Right forelimb (tissue), 1 donor: ENCODE results near the gene ZNF831.

Experiments used
- DNase-seq: peaks from one replicate; pipeline ENCODE4 v3.0.0-alpha.2; 2018

Gene ZNF831

DNA sequence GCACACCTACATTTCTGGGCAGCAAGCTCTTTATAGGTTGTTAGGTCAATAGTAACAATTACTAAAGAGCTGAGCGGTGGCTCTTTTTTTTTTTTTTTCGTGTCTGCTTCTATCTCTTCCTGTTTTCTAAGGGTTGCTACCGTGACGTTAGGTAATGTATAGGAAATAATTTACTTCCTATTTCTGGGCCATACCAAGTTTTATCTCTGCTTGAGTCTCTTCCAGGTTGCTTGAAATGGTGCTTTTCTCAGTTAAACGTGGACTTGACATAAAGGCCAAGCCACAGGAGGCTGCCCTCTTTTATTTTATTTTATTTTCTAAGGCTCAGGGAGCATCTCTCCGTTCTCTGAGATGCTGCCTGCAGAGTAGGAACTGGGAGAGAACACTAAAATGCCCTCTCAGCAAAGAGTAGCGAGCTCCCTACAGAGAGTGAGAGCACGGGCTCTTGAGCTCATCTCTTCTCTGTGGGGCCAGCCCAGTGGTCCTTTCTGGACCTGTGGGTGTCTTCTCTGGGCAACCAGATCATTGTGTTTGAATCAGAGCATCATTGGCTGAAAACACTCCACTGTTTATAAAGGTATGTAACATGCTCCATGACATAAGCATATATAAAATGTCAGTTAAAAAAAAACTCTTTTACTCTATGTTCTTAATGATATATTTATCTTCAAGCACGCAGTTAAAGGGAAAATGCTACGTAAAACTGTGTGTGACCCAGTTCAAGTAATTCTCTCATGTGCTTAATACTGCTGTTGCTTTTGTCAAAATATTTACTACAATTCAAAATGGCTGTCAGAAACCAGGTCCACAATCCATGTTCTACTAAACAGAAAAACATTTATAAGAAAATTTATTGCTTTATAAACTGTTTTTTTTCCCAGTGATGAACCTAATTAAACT lies at the start of gene ZNF831:
TSS of gene ZNF831 (plus strand) at position 191 of the 900 bp plus-strand sequence. CDS start 27,199 bp downstream, outside the sequence.
- no peak for DNase-seq

DNA sequence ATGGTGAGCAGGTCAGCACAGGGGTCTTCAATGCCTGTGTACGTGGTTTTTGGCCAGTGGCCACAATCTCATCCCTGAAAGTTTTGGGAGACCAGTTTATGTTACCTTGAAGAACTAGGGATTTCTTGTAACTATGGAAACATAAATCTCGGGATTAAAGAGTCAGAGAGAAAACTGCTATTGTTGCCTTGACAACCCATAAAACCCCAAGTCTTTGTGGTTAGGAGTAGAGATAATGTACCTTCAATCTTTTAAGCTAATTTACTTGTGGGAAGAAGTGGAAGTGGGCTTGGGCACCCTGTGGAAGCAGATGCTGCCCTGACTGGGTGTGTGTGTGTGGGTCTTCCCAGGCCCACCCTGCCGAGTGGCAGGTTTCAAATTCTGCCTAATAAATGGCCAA lies 46.1 kb upstream of the ZNF831 start:
- DNase-seq, result no peak

DNA sequence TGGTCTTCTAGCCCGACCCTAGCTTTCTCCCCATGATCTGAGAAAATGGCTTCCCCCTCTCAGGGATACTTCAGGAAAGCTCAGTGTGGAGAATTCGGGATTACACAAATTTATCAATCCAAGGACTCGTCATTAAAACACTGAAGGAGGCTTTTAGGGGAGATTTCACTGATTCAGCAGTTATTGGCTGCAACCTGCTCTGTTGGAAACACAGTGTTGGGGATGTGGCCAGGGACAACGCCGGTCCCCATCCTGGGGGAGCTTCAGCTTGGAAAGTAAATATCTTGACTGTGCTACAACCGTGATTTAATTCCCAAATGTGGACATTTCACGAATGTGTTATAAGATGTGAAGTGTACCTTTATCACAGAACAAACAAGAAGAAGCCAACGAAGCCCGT lies 44.8 kb upstream of the ZNF831 start:
- no peak for DNase-seq

DNA sequence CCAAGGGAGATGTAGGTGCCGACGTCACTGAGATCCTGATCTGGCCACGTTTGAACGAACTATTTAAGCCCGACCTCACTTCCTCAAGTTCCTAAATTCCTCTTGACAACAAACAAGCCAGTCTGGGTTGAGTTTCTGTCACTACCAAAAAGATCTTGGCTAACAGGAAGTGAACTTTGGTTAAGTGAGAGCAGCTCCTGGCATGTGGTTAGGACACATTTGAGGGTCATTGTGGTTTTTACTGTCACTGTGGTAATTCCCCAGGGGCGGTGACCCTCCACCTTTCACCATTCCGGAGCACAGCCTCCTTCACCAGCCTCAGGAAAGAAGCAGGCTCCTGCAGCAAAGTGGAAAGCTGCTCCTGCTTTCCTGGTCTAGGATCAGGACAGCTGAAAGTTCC lies 43.1 kb upstream of the ZNF831 start:
- DNase-seq, result no peak

DNA sequence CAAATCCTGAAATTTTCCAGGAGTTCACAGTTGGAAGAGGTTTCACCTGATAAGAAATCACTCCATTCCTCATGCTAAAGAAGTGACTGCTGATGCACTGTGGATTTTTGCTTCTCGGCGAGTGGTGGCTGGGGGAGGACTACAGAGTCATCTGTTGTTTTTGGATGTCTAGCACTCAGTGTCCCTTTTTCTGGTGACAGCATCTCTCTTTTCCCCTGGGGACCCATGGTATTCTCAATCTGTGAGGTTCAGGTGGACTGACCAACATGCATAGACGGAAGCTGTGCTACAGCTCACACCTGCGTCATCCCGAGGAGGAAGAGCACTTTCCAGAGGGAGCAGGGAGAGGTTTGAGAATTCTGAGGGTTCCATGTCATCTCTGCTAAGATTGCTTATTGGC lies 42.7 kb upstream of the ZNF831 start:
- no peak for DNase-seq

DNA sequence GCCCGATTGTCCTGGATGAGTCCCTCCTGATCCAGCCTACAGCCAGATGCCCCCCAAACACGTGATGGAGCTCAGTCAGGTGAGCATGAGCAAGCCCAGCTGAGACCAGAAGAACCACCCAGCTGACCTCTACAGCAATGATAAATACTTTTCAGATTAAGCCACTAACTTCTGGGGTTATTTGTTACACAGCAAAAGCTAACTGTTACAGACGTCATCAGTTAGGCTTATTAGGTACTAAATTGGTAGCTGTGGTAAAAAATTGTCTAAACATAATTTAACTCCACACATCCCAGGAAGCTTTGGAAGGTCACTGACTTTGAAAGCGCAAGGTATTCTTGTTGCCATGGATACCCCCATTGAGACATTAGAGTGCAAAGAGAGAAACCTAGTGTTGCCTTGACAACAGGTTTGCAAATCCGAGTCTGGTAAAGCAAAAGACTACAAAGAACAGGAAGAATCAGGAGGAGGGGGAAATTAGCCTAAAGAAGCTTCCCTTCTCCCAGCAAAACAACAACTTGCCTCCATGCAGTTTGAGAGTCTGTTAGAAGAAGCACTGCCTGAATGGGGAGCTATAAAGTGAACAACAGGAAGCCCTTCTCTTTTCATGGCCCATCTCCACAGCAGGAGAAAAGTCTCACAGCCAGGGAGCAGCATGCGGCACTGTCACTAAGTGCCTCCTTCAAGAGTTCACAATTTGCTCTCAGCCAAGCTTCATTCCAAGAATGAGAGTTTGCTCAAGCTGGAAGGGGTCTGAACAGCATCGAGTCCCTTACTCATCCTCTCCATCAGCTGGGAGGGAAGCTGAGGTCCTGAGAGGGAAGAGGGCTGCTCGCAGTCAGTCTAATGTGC lies 41.7 kb upstream of the ZNF831 start:
- no peak for DNase-seq

DNA sequence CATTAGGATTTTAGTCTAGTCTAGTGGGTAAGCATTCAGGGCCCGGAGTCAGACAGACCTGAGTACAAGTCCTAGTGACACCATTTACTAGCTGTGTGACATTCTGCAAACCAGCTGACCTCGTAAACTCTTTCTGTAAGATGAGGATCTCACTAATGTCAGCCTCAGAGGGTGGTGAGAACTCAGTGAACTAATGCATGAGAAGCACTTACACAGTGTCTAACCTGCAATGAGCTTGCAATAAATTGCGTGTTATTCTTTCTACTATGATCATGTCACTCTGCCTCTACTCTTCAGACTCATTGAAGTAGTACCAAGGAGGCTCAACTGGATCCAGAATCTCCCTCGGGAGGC lies 41.1 kb upstream of the ZNF831 start:
- no peak for DNase-seq

DNA sequence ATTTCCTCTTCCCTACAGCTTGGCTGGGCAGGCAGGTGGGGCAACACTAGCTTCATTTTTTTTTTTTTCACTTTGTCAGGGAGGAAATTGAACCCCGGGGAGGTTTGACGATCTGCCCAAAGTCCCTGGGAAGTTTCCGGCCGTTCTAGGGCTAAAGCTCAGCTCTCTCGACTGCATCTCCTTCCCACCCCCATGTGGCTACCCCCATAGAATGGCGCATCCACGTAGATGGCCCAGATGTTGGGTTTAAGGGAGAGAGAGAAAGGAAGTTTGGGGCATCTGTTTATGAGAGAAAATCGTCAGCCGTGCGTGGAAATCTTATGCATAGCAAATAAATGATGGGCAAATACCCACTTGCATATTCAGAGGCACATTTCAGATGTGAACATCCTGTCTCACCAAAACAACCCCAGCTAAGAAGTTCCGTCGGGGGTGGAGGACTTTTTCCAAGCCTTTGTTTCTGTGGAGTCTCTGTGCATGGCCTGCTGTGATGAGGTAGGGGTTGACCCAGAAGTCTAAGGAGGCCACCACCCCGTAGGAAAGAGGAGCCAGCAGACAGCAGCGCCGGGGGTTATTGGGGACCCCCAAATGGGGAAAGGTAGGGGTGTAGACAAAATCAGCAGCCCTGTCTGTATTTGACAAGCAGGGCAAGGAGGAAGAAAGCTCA lies 40.5 kb upstream of the ZNF831 start:
- DNase-seq, result no peak

DNA sequence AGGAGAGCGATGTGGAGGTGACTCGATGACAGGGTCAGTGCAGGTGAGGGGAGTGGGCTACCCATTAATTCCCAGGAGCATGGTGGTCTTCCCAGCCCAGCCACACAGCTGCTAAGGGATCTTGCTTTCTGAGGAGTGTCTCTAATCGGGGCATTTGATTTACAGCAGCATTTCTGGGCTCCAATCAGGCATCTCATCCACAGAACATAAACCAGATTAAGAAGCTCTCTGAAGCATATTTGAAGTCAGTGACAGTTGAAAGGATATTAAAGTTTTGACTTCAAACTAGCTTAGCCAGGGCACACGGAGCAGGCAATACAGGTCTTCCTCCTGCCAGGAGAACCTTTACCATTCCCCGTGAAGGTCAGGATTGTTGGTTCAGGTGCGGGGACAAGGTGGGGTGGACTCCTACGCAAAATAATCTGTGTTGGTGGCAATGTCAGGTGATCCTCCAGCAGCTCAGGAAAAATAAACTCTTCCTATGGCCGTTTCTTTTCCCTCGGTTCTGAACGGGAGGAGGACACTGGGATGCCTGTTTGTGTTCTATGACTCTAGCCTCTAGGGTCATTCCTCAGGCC lies 39.9 kb upstream of the ZNF831 start:
- DNase-seq, result no peak

DNA sequence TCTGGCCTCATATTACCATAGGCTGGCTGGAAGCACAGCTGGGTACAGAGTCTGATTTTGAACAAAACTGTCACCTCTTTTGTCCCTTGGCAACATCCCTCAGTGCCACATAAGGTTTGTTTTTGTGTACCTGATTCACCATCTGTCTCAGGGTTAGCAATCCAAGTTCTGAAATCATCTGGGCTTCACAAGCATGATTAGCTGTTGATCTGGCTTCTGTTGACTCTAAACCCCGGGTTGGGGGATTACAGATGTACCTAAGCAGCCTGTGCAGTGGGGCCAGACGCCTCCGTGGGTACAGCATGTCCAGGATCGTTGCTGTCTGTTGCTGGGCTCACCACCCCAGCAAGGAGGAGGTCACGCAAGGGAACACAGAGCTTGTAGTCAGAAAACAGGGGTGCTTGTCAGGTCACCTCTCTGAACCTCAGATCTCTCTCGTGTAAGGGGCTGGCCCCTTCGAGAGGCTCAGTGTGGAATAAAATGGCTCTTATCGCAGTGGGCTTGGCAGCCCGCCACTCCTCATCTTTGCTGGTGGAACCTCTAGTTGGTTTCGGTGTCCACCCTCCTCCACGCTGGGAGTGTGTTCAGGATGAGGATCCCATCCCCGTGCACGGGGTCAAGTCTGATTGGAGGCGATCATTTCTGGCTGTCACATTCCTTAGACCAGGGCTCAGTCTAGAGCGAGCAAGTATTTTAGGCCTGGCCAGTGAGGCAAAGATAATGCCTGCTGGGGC lies 39.2 kb upstream of the ZNF831 start:
- DNase-seq, result no peak

DNA sequence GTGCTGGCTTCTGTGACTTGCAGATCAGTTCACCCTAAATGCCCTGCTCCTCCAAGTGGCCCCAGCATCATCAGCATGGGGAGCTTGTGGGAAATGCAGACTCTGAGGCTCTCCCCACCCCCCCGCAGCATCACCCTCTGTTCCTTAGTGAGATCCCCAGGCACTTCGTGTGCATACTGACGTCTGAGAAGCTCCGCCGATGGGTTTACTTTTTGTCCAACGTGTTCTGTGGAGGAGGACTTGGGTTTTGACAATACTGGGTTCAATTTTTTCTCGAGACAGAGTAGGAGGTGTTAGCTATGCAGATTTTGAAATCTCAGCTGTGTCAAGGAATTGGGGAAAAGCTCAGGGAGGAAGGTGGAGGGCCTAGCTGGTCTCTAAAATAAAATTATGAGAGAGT lies 38.3 kb upstream of the ZNF831 start:
- no peak for DNase-seq

DNA sequence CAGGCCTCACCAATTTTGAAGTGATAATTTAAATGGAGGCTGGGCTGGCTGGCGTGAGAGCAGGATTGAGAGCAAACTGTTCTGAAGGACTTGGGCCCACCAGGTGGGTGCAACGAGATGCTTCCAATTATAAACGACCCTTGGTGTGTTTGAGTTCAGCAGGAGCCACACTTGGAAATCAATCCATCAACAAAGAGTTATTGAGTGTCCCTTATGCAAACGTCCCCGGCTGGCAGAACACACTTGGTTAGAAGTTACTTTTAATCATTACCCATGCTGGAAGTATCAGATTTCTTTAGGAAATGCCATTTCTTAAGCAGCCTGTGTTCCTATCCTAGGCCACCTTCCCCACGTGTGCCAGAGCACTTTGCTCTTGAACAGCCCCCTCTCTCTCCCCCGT lies 37.8 kb upstream of the ZNF831 start:
- no peak for DNase-seq

DNA sequence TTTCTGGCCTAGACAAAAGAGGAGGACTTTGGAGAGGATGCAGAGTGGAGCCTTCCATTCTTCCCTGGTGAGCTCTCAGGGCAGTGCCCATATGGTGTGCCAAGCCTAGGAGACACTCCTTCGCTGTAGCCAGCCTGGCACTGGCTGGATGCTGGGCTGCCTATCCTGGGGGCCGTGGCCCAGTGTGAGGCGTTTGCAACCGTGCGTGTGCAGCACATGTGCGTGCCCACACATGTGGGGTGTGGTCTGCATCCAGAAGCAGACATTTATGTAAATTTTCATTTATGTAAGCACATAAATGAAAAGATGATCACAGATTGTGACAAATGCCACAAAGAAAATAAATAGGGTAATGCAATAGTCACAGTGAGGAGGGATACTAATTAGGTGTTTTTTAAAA lies 35.8 kb upstream of the ZNF831 start:
- DNase-seq, result no peak

DNA sequence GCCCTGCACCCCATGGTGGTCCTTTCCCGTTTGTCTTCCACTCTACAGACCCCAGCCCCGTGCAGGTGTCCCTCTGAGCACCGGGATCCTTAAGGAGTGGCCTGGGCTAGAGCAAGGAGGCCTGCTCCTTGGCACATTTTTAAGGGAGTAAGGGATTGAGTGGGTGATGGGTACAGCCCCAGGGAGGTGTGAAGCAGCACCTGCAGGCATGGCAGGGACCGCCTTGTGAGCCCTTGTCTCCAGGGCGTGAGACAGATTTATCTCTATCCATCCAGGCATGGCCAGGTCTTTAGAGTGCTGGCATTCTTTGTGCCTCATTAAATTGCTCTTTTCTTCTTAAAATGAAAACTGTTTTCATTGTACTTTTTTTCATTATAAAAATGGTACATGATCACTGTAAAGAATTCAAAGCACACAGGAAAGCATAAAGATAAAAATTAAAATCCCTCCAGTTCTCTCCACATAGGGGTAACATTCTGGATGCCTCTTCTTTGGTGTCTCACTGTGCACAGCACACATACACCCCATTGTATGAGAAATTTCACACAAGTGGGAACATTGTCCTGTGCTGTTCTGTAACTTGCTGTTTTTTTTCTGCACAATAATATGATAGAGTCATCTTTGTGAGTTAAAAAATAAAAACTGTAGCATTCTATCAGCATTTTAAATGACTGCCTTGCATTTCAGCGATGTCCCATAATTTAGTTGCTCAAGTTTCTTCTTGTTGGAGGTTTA lies 31.9 kb upstream of the ZNF831 start:
- DNase-seq, result no peak

DNA sequence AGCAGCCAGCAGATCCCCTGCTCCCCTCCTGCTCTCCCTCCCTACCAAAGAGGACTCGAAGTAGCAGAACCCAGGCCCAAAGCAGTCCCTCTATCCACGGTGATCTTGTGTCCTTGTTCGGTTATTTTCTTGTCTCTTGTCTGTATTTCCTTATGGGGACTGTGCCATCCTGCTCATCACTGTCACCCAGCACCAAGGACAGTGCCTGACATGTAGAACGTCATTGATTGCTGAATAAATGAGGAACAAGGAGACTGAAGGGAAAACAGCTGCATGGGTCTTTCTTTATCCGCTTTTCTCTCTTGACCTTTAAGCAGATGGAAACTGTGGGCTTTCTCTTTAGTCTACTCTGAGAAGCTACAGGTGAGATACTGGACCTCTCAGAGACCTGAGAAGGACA lies 29.4 kb upstream of the ZNF831 start:
- DNase-seq, result no peak

DNA sequence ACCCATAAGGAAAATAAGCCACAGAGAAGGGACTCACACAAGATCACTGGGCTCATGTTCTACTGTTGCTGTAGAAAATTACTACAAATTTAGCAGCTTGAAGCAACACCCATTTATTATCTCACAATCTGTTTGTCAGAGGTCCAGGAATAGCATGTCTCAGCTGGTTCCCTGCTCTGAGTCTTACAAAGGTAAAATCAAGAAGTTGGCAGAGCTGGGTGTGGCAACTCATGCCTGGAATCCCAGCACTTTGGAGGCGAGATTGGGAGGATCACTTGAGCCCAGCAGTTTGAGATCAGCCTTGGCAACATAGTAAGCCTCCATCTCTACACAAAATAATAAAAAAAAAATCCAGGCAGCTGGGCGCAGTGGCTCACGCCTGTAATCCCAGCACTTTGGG lies 28.5 kb upstream of the ZNF831 start:
- no peak for DNase-seq

DNA sequence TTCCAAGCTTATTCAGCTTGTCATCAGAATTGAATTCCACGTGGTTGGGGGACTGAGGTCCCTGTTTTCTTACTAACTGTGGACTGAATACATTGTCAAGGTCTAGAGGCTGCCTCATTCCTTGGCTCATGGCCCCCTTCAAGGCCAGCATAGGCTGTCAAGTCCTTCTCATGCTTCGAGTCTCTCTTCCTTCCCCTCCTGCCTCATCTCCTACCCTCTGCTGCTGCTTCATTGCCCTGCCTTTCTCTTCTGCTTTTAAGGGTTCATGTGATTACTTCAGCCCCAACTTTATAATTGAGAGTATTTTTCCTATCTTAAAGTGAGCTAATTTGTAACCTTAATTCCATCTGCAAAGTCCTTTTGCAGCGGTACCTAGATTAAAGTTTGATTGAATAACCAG lies 27.6 kb upstream of the ZNF831 start:
- DNase-seq, result no peak

DNA sequence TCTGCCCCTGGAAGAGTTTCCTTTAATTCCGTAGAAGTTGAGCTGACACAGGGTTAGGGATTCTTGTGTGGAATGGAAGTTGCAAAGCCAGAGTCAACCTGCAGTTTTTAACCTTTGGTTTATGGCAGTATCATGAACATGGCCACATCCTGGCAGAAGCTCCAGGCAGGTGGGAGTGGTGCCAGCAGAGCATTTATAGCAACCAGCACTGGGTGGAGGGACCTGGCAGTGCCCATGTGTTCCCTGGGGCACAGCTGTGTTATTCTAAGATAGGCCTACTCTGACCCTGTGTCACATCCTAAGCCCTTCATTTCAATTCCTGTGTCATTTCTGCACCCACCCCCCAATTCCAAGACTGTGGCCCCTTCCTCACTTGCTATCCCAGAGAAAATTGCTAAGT lies 26.1 kb upstream of the ZNF831 start:
- peak; percentile 1 for DNase-seq

DNA sequence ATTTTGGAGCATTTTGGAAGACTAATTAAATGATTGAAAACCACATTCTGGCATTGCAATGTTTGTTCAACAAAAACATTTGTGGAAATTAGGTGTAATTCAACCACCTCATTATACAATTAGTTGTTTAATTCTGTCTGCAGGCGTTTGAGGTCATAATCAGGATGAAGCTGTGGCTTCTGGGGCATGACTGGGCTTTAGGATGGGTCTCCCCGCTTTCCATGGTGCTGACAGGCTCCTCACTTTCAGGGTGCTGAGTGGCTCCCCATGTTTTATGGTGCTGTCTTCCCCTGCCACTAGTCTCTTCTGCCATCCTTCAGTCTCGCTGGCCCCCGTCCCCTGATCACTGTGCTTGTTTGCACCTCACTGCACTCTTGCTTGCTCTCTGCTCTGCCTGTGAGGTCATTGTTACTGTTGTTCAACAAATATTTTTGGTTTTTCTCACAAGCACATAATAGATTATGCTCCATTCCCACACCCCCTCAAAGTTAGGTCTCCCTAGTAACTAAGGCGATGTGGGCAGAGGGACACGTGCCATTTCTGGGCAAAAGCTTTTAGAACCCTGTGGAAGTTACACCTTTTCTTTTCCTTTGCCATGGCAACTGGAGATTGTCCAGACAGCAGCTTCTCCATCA lies 25.4 kb upstream of the ZNF831 start:
- no peak for DNase-seq

DNA sequence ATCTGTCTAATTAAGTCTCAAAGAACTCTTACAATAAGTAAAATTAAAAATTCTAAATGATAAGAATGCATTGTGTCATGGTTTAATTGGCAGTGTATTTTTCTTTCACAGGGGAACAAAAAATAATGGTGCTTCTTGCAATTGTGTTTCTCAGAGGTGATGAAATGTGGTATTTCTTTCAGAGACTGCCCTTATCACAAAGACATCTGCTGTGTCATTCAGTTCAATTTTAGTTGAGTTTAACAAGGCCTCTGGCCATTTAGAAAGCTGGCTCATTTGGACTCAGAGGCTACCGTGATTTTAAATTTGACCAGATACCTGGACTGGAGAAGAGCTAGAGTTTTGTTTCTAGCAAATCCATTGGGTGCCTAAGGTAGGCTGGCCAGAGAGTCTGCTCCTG lies 23.6 kb upstream of the ZNF831 start:
- peak; percentile 3 for DNase-seq
